Lower leg skin (tissue), 3 donors: Measurements from ENCODE around the gene NAV2.
"Not testable (repeated sequence)": the region's sequence is repeated elsewhere in the genome, so short reads cannot be mapped to it uniquely, and the experiment has no call there.

ENCODE experiments used
- CTCF ChIP-seq, 3 donors: fragments of 450-650 bp; IDR thresholded peaks; one replicate each; pipeline ENCODE4 v1.5.1; 2016; ENCODE audit warnings: antibody characterized with exemption in 3 of 3, mild to moderate bottlenecking in 3 of 3, moderate library complexity in 2 of 3
- POLR2A ChIP-seq, 2 donors: fragments of 450-650 bp; IDR thresholded peaks; one replicate each; pipeline ENCODE4 v1.6.1; 2016 to 2017; ENCODE audit warnings: antibody characterized with exemption in 2 of 2, mild to moderate bottlenecking in 1 of 2, moderate library complexity in 1 of 2

GRCh38 chr11:19895037-19895436 is 182.4 kb downstream of the NAV2 start:
- TF ChIP-seq CTCF, POLR2A (IDR thresholded peaks at IDR 0.05): not testable (repeated sequence)
